HCT116 (cell line): ENCODE measurements around the gene MRPS18A. TPM values are rescaled to one million over a fixed set of nuclear protein-coding genes. Genes with fewer than 3 reads are reported as not detected.

Experiments used
- ATAC-seq: fragments of 200-7000 bp; cut with Tn5 transposase; 2 replicates; pipeline ENCODE4 v1.9.1; 2020; ENCODE audit warnings: mild to moderate bottlenecking, moderate library complexity
- Bru-seq: library from RNA; stranded (reverse); fragments of 400-500 nt; gene quantifications from one replicate; lab custom pipeline; 2021; lab: Mats Ljungman, UMichigan
- BruChase-seq, 2 experiments: library from RNA; stranded (reverse); fragments of 400-500 nt; gene quantifications; one replicate each; lab custom pipeline; 2021; lab: Mats Ljungman, UMichigan
- BruUV-seq: library from RNA; stranded (reverse); fragments of 400-500 nt; replicated peaks from 2 replicates; lab custom pipeline; 2021; lab: Mats Ljungman, UMichigan
- CTCF ChIA-PET: fragments of 300-600 bp; sonication (Branson Sonifier 250); formaldehyde crosslinking; loops from one replicate; lab custom pipeline; 2021; ENCODE audit warnings: antibody characterized with exemption; lab: Charles Lee
- POLR2A ChIA-PET: fragments of 300-600, 350-600 bp; sonication (Branson Sonifier 250); formaldehyde crosslinking; loops from one replicate; lab custom pipeline; 2021; ENCODE audit warnings: antibody characterized with exemption; lab: Charles Lee
- RAD21 ChIA-PET, 2 experiments: fragments of 300-600 bp; sonication (Branson Sonifier 250); formaldehyde crosslinking; loops; one replicate each; lab custom pipeline; 2023; ENCODE audit warnings: low total read pairs in 2 of 2; ENCODE audit not compliant: uncharacterized antibody in 2 of 2, unreplicated experiment in 2 of 2, low non-redundant PET in 1 of 2; lab: Charles Lee
- DNase-seq: peaks from one replicate; pipeline ENCODE4 v3.0.0-alpha.2; 2010; ENCODE audit warnings: low read depth, low spot score
- H2AFZ ChIP-seq: fragments of 200-600 bp; shearing (Covaris generic), sonication (generic); 2 replicates; pipeline ENCODE4 v1.6.1; 2017; ENCODE audit warnings: low read depth, mixed run types, mixed read lengths, antibody characterized with exemption, low read length; ENCODE audit not compliant: poor library complexity, severe bottlenecking
- H3K27ac ChIP-seq: 2 replicates; pipeline ENCODE4 v1.5.1; 2012; ENCODE audit warnings: low read depth, low read length
- H3K27me3 ChIP-seq: fragments of 200-600 bp; sonication (generic); 2 replicates; pipeline ENCODE4 v1.6.1; 2016; ENCODE audit warnings: mixed run types, low read length, mixed read lengths; ENCODE audit not compliant: insufficient read depth
- H3K36me3 ChIP-seq, 2 experiments: fragments of 200-500 bp in 1 of 2; fragments of 200-600 bp in 1 of 2; sonication (Bioruptor generic) in 1 of 2; sonication (generic) in 1 of 2; 2 replicates each; pipeline versions ENCODE4 v1.5.1 to v1.6.1; 2014 to 2016; ENCODE audit warnings: low read length in 2 of 2, inconsistent platforms in 1 of 2, mixed read lengths in 1 of 2, mixed run types in 1 of 2; ENCODE audit not compliant: insufficient read depth in 2 of 2, control insufficient read depth in 1 of 2
- H3K4me1 ChIP-seq, 2 experiments: fragments of 200-600 bp in 1 of 2; sonication (generic) in 1 of 2; 2 replicates each; pipeline versions ENCODE4 v1.5.1 to v1.6.1; 2012 to 2017; ENCODE audit warnings: low read length in 2 of 2, inconsistent platforms in 1 of 2, mild to moderate bottlenecking in 1 of 2, mixed read lengths in 1 of 2, mixed run types in 1 of 2, moderate library complexity in 1 of 2; ENCODE audit not compliant: insufficient read depth in 2 of 2, control insufficient read depth in 1 of 2
- H3K4me2 ChIP-seq: fragments of 200-600 bp; sonication (generic); 2 replicates; pipeline ENCODE4 v1.6.1; 2017; ENCODE audit warnings: mixed run types, low read length, mixed read lengths
- H3K4me3 ChIP-seq, 2 experiments: fragments of 200-600 bp in 1 of 2; sonication (generic) in 1 of 2; replicated peaks in 1 of 2; 2 replicates each; pipeline ENCODE4 v1.5.1; 2011 to 2016; ENCODE audit warnings: low read length in 2 of 2, control low read depth in 1 of 2, low read depth in 1 of 2, mild to moderate bottlenecking in 1 of 2, mixed read lengths in 1 of 2, mixed run types in 1 of 2
- H3K79me2 ChIP-seq: fragments of 200-600 bp; sonication (generic); 2 replicates; pipeline ENCODE4 v1.6.1; 2017; ENCODE audit warnings: mild to moderate bottlenecking, mixed run types, low read length, moderate library complexity, mixed read lengths; ENCODE audit not compliant: insufficient read depth
- H3K9ac ChIP-seq: fragments of 200-600 bp; sonication (generic); 2 replicates; pipeline ENCODE4 v1.6.1; 2016; ENCODE audit warnings: low read length, mixed read lengths
- H3K9me2 ChIP-seq: fragments of 200-600 bp; sonication (generic), shearing (Covaris generic); 2 replicates; pipeline ENCODE4 v1.6.1; 2017; ENCODE audit warnings: mixed run types, mild to moderate bottlenecking, moderate library complexity; ENCODE audit not compliant: insufficient read depth
- H3K9me3 ChIP-seq, 2 experiments: fragments of 200-500 bp in 1 of 2; fragments of 200-600 bp in 1 of 2; sonication (Bioruptor generic) in 1 of 2; sonication (generic) in 1 of 2; 2 replicates each; pipeline ENCODE4 v1.6.1; 2014 to 2017; ENCODE audit warnings: low read length in 2 of 2, mixed read lengths in 2 of 2, inconsistent platforms in 1 of 2, low read depth in 1 of 2, mild to moderate bottlenecking in 1 of 2, mixed run types in 1 of 2, moderate library complexity in 1 of 2; ENCODE audit not compliant: control insufficient read depth in 1 of 2, insufficient read depth in 1 of 2
- H4K20me1 ChIP-seq: fragments of 200-600 bp; sonication (generic), shearing (Covaris generic); 2 replicates; pipeline ENCODE4 v1.6.1; 2017; ENCODE audit warnings: mixed run types, mild to moderate bottlenecking, moderate library complexity; ENCODE audit not compliant: insufficient read depth
- CEBPB ChIP-seq: IDR thresholded peaks from 2 replicates; pipeline ENCODE4 v1.6.1; 2012; ENCODE audit warnings: low read depth
- EGR1 ChIP-seq: IDR thresholded peaks from 2 replicates; pipeline ENCODE4 v1.6.1; 2012; ENCODE audit warnings: low read depth
- EZH2 ChIP-seq: fragments of 200-600 bp; sonication (generic); IDR thresholded peaks from 2 replicates; pipeline ENCODE4 v1.6.1; 2017; ENCODE audit warnings: antibody characterized with exemption, mixed run types
- EZH2phosphoT487 ChIP-seq: fragments of 200-600 bp; IDR thresholded peaks from 2 replicates; pipeline ENCODE4 v1.6.1; 2018; ENCODE audit warnings: antibody characterized with exemption, borderline replicate concordance
- FOSL1 ChIP-seq: IDR thresholded peaks from 2 replicates; pipeline ENCODE4 v1.6.1; 2012; ENCODE audit warnings: low read depth
- JUND ChIP-seq: IDR thresholded peaks from 2 replicates; pipeline ENCODE4 v1.6.1; 2012
- MAX ChIP-seq: IDR thresholded peaks from 2 replicates; pipeline ENCODE4 v1.6.1; 2012
- POLR2A ChIP-seq: IDR thresholded peaks from 2 replicates; pipeline ENCODE4 v1.7.0; 2011; ENCODE audit warnings: borderline replicate concordance; ENCODE audit not compliant: insufficient read depth, insufficient read length; ENCODE audit errors: extremely low read depth
- POLR2AphosphoS5 ChIP-seq: IDR thresholded peaks from 2 replicates; pipeline ENCODE4 v1.6.1; 2011; ENCODE audit warnings: mild to moderate bottlenecking, low read depth, low read length, moderate library complexity
- RAD21 ChIP-seq: IDR thresholded peaks from 2 replicates; pipeline ENCODE4 v1.6.1; 2012; ENCODE audit warnings: low read depth, mild to moderate bottlenecking
- REST ChIP-seq: IDR thresholded peaks from 2 replicates; pipeline ENCODE4 v1.6.1; 2012; ENCODE audit warnings: low read depth
- SP1 ChIP-seq: IDR thresholded peaks from 2 replicates; pipeline ENCODE4 v1.6.1; 2012; ENCODE audit warnings: low read depth
- SRF ChIP-seq: IDR thresholded peaks from 2 replicates; pipeline ENCODE4 v1.6.1; 2012; ENCODE audit warnings: low read depth
- TCF7L2 ChIP-seq: IDR thresholded peaks from 2 replicates; pipeline ENCODE4 v1.7.0; 2011; ENCODE audit warnings: borderline replicate concordance, inconsistent platforms; ENCODE audit not compliant: insufficient read depth, insufficient read length; ENCODE audit errors: extremely low read depth
- YY1 ChIP-seq: IDR thresholded peaks from 2 replicates; pipeline ENCODE4 v1.6.1; 2011; ENCODE audit warnings: low read length, low read depth, moderate library complexity, mild to moderate bottlenecking; ENCODE audit not compliant: insufficient replicate concordance; ENCODE audit errors: extremely low read depth
- ZFX ChIP-seq: fragments of 450-650 bp; IDR thresholded peaks from 2 replicates; pipeline ENCODE4 v1.6.1; 2017
- ZNF274 ChIP-seq: fragments of 200-500 bp; sonication (Bioruptor generic); IDR thresholded peaks from 2 replicates; pipeline ENCODE4 v1.6.1; 2014; ENCODE audit warnings: mild to moderate bottlenecking, low read depth, low read length, inconsistent platforms
- intact Hi-C: fragments of 100-400 bp; cut with micrococcal nuclease; formaldehyde crosslinking; loops from 2 replicates; pipeline ENCODE4 v1.10.0; 2022
- long read RNA-seq: library from polyadenylated mRNA; unstranded; transcript quantifications from one replicate; pipeline ENCODE4 v2.0.0, GENCODE V29; 2021; ENCODE audit not compliant: unreplicated experiment
- polyA plus RNA-seq: library from polyadenylated mRNA; unstranded; fragments of >200 nt; gene quantifications from 2 replicates; pipeline ENCODE4 v1.2.1, GENCODE V29; 2012; ENCODE audit warnings: missing spikeins
- total RNA-seq: library from RNA; stranded (reverse); gene quantifications from one replicate; pipeline ENCODE4 v1.2.1, GENCODE V29; 2021; ENCODE audit not compliant: unreplicated experiment
- TF ChIP-seq, protein P1 (sequence below): IDR thresholded peaks from 2 replicates; pipeline ENCODE4 v1.6.1; 2012
- TF ChIP-seq, protein P2 (sequence below), 3 experiments: fragments of 200-600 bp in 1 of 3; sonication (generic) in 1 of 3; IDR thresholded peaks in 2 of 3; conservative IDR thresholded peaks in 1 of 3; 2 replicates each; pipeline ENCODE4 v1.5.1; 2012 to 2017; ENCODE audit warnings: low read depth in 2 of 3, low read length in 2 of 3, antibody characterized with exemption in 1 of 3, borderline replicate concordance in 1 of 3, control low read depth in 1 of 3, mild to moderate bottlenecking in 1 of 3, mixed read lengths in 1 of 3, mixed run types in 1 of 3, moderate library complexity in 1 of 3; ENCODE audit not compliant: insufficient read depth in 1 of 3

MRPS18A gene
- 63.0 TPM for total RNA-seq
- 84.7 and 96.7 TPM in 2 replicates for polyA plus RNA-seq
- percentile 86 among the genes with signal in this experiment for Bru-seq, nascent RNA
- BruChase-seq, experiment 1, labeled RNA remaining after a 6-hour chase, result percentile 69 among the genes with signal in this experiment
- percentile 67 among the genes with signal in this experiment for BruChase-seq, experiment 2, labeled RNA remaining after a 2-hour chase
- long read RNA-seq, transcript MRPS18A-202 (6 exons, 1,062 nt), result major isoform, 41 of 56 reads
- long read RNA-seq, partial matches to known transcripts, result 6 of 56 reads
- long read RNA-seq, other reads (novel, unspliced or antisense), result 7 of 56 reads

DNA sequence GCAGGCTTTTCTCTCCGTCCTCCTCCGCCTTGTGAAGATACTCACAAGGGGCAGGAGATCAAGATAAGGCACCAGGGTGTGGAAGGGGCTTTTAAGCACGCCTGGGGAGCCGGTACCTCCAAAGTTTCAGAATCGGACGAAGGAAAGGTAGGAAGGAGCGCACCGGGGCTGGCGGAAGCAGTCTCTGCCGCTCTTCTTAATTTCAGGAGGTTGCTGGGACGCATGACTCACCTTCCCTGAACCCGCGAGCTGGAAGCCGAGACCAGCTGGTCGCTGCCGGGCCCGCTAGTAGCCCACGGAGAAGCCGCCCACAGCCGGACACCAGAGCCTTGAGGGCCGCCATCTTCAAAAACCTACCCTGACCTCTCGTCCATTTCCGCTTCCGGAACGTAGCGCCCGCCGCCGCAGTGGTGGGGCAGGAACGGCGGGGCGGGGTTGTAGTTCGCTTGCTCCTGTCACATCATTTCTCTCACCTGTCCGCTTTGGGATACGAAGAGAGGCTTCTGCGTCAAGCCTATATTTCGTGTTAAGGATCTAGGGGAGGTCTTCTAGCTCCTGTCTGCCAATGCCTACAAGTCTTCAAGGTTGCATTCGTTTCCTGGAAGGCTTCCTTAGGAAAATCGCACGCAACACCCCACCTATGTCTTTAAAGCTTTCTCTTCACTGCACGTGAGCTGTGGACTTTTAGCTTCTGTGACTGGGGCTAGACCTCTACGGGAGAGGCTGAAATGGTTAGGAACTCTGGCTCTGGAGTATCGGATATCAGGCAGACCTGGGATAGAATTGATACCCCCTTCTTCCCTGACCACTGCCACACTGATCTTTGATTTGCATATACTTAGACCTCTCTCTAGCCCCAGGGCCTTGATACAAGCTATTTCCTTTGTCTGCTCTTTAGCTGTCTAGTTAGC is at the start of gene MRPS18A:
MRPS18A (minus strand) TSS at position 355 of the 911 bp plus-strand sequence; CDS start at position 343, 12 bp downstream.
- no peaks in the 10 kb centered on the region; the same call in 1 of the 2 replicates for H4K20me1 ChIP-seq
- RAD21 ChIA-PET, result no interaction called here
- peak within 1 kb of the TSS; percentile 47 for H3K27ac ChIP-seq
- peak within 1 kb of the TSS; percentile 72 to 88 for H3K4me3 ChIP-seq
- H2AFZ ChIP-seq, result peak within 1 kb of the TSS; percentile 52
- H3K79me2 ChIP-seq, result peaks cover 49% of the 10 kb centered on the region
- CTCF ChIA-PET, result no interaction called here
- POLR2A ChIA-PET, result interaction anchor here (0.5 to 1.4 kb wide), 3 partner anchors 15 to 450 kb away, joined by 4 to 6 read pairs (median 5); partner anchors contain the start of gene VEGFA
- peak within 1 kb of the TSS; percentile 90 for H3K9ac ChIP-seq
- H3K27me3 ChIP-seq, result no peaks in the 10 kb centered on the region
- ATAC-seq (peak; percentile 98), DNase-seq (peak; percentile 69)
- intact Hi-C loops, result no loop called here
- peaks cover 10 to 18% of the 10 kb centered on the region in 2 experiments; a peak in 3 of 4 replicates for H3K4me1 ChIP-seq
- TSS peak; percentile 98 for BruUV-seq
- H3K9me2 ChIP-seq, result no peaks in the 10 kb centered on the region
- H3K36me3 ChIP-seq, result no peaks in the 10 kb centered on the region
- H3K4me2 ChIP-seq, result peak within 1 kb of the TSS; percentile 85
- H3K9me3 ChIP-seq, result no peaks in the 10 kb centered on the region
- TF ChIP-seq, protein P1, sequence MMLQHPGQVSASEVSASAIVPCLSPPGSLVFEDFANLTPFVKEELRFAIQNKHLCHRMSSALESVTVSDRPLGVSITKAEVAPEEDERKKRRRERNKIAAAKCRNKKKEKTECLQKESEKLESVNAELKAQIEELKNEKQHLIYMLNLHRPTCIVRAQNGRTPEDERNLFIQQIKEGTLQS, result no peak
- TF ChIP-seq EZH2 (no peak), ZFX (no peak), TCF7L2 (peak; percentile 33), MAX (peak; percentile 76), REST (no peak), FOSL1 (no peak), JUND (no peak; the same call in 1 of the 2 replicates), SP1 (peak; percentile 35; the same call in 1 of the 2 replicates), EZH2phosphoT487 (no peak), CEBPB (no peak), EGR1 (peak; percentile 63; the same call in 1 of the 2 replicates), ZNF274 (no peak), RAD21 (0 out of 2 replicates have a peak, but pooled peaks have one; percentile 12), SRF (no peak), POLR2A (peak; percentile 74), POLR2AphosphoS5 (peak; percentile 91), YY1 (peak; percentile 95)
- TF ChIP-seq, protein P2, sequence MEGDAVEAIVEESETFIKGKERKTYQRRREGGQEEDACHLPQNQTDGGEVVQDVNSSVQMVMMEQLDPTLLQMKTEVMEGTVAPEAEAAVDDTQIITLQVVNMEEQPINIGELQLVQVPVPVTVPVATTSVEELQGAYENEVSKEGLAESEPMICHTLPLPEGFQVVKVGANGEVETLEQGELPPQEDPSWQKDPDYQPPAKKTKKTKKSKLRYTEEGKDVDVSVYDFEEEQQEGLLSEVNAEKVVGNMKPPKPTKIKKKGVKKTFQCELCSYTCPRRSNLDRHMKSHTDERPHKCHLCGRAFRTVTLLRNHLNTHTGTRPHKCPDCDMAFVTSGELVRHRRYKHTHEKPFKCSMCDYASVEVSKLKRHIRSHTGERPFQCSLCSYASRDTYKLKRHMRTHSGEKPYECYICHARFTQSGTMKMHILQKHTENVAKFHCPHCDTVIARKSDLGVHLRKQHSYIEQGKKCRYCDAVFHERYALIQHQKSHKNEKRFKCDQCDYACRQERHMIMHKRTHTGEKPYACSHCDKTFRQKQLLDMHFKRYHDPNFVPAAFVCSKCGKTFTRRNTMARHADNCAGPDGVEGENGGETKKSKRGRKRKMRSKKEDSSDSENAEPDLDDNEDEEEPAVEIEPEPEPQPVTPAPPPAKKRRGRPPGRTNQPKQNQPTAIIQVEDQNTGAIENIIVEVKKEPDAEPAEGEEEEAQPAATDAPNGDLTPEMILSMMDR (IDR thresholded peaks at IDR 0.05 in 2 of 3, conservative IDR thresholded peaks at IDR 0.05 in 1 of 3; ENCODE audit: borderline replicate concordance in 1 of 3, insufficient read depth in 1 of 3, low read depth in 2 of 3, low read length in 2 of 3), result no peak
